ENCODE results near the gene AGPAT4. TPM values are rescaled to one million over a fixed set of nuclear protein-coding genes. Genes with fewer than 3 reads are reported as not detected.

AGPAT4 gene
- total and polyA plus RNA-seq, 2 donors (not counting 3 experiments of a cell fraction or from before 2014, with no cell fraction given), result 10.2 to 15.2 TPM

- POLR2A ChIA-PET, result no interaction called here
- Histone ChIP-seq H3K27ac (ENCODE audit: insufficient read depth, low read depth, low read length) (no peak overlapping the region), H3K9ac (replicated peaks; ENCODE audit: extremely low read depth, insufficient read depth, low read length) (no peak overlapping the region), H2AFZ (ENCODE audit: low read depth, low read length) (no peak overlapping the region), H3K4me1 (ENCODE audit: control insufficient read depth, extremely low read depth, insufficient read depth, low read length) (no peaks in the 10 kb centered on the region), H3K27me3 (ENCODE audit: control insufficient read depth in 2 of 2, insufficient read depth in 2 of 2, low read length in 2 of 2) (no peaks in the 10 kb centered on the region), H3K36me3 (ENCODE audit: control insufficient read depth in 2 of 2, extremely low read depth in 1 of 2, insufficient read depth in 2 of 2, low read length in 2 of 2) (peaks cover 0 to 4% of the 10 kb centered on the region in 2 experiments), H4K20me1 (replicated peaks; ENCODE audit: control insufficient read depth, extremely low read depth, insufficient read depth, low read length) (no peaks in the 10 kb centered on the region), H3K9me3 (replicated peaks; ENCODE audit: control insufficient read depth, insufficient read depth, low read length) (no peaks in the 10 kb centered on the region), H3K79me2 (ENCODE audit: control insufficient read depth, insufficient read depth, low read length) (no peaks in the 10 kb centered on the region), H3K4me2 (ENCODE audit: insufficient read depth, low read length) (no peak overlapping the region), H3K9me1 (replicated peaks; ENCODE audit: control insufficient read depth, extremely low read depth, insufficient read depth, low read length) (no peaks in the 10 kb centered on the region), H3K4me3 (replicated peaks in 1 of 3; ENCODE audit: insufficient read depth in 1 of 3, low read depth in 1 of 3, low read length in 3 of 3) (no peak overlapping the region)
- no peak for TF ChIP-seq POLR2AphosphoS5 (IDR thresholded peaks at IDR 0.05; ENCODE audit: insufficient read depth, low read depth, low read length)
- TF ChIP-seq, protein P1, sequence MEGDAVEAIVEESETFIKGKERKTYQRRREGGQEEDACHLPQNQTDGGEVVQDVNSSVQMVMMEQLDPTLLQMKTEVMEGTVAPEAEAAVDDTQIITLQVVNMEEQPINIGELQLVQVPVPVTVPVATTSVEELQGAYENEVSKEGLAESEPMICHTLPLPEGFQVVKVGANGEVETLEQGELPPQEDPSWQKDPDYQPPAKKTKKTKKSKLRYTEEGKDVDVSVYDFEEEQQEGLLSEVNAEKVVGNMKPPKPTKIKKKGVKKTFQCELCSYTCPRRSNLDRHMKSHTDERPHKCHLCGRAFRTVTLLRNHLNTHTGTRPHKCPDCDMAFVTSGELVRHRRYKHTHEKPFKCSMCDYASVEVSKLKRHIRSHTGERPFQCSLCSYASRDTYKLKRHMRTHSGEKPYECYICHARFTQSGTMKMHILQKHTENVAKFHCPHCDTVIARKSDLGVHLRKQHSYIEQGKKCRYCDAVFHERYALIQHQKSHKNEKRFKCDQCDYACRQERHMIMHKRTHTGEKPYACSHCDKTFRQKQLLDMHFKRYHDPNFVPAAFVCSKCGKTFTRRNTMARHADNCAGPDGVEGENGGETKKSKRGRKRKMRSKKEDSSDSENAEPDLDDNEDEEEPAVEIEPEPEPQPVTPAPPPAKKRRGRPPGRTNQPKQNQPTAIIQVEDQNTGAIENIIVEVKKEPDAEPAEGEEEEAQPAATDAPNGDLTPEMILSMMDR (IDR thresholded peaks at IDR 0.05; ENCODE audit: extremely low read depth in 1 of 2, insufficient read depth in 1 of 2, low read depth in 1 of 2, low read length in 2 of 2), result no peak
- no peak for TF ChIP-seq GATA2 (IDR thresholded peaks at IDR 0.05; ENCODE audit: insufficient read depth, insufficient read length, low read depth, low read length)
- no peak for TF ChIP-seq MAX (IDR thresholded peaks at IDR 0.05; ENCODE audit: insufficient read depth, insufficient read length)
- TF ChIP-seq MYC (IDR thresholded peaks at IDR 0.05; ENCODE audit: low read depth, low read length), result no peak
- TF ChIP-seq POLR2A (IDR thresholded peaks at IDR 0.05; ENCODE audit: low read depth, low read length), result no peak
- TF ChIP-seq EZH2 (IDR thresholded peaks at IDR 0.05; ENCODE audit: borderline replicate concordance, low read depth, low read length, severe bottlenecking), result no peak
- TF ChIP-seq FOS (IDR thresholded peaks at IDR 0.05; ENCODE audit: borderline replicate concordance, insufficient read depth, low read length), result no peak
- TF ChIP-seq JUN (IDR thresholded peaks at IDR 0.05; ENCODE audit: borderline replicate concordance, insufficient read depth, insufficient read length, low read depth), result no peak
- dilution Hi-C loops (cut with MboI; ENCODE audit: extremely low pct_ligation_motif_present, low sequenced_read_pairs), result no loop called here
- CTCF ChIA-PET, result interaction anchor here (0.8 to 1.2 kb wide), 3 partner anchors 232 to 235 kb away, joined by 3 to 4 read pairs (median 3); no protein-coding TSS in a partner anchor
- intact Hi-C loops (cut with micrococcal nuclease), result no loop called here
- DNase-seq (ENCODE audit: low read depth, low spot score) (no peak), FAIRE-seq (no peak)
- no TSS peak for BruUV-seq (replicated peaks)
Measured at GRCh38 chr6:161138543-161139303, 135.1 kb downstream of the AGPAT4 start.
